Right lobe of liver (tissue), 6 donors: ENCODE measurements around the gene DIPK1C. TPM values are rescaled to one million over a fixed set of nuclear protein-coding genes. Genes with fewer than 3 reads are reported as not detected.

ENCODE experiments used
- ATAC-seq, 4 donors: fragments of 200-7000 bp; cut with Tn5 transposase; one replicate each; pipeline ENCODE4 v1.9.1; 2020; ENCODE audit warnings: mild to moderate bottlenecking in 4 of 4, moderate library complexity in 4 of 4
- DNase-seq, 3 donors: peaks; one replicate each; pipeline ENCODE4 v3.0.0-alpha.2; 2020
- H3K27ac ChIP-seq, 3 donors: fragments of 200-600 bp; one replicate each; pipeline ENCODE4 v1.8.0; 2022
- H3K27me3 ChIP-seq, 2 donors: fragments of 200-600 bp; one replicate each; pipeline ENCODE4 v1.8.0; 2022
- H3K36me3 ChIP-seq, 4 donors: fragments of 200-600 bp; sonication (generic) in 1 of 4; one replicate each; pipeline versions ENCODE4 v1.5.1 to v1.8.0; 2017 to 2022; ENCODE audit warnings: control low read depth in 1 of 4
- H3K4me1 ChIP-seq, 4 donors: fragments of 200-600 bp; sonication (generic) in 1 of 4; one replicate each; pipeline versions ENCODE4 v1.5.1 to v1.8.0; 2017 to 2022; ENCODE audit warnings: control low read depth in 1 of 4
- H3K4me3 ChIP-seq, 3 donors: fragments of 200-600 bp; one replicate each; pipeline ENCODE4 v1.8.0; 2022
- H3K9me3 ChIP-seq, 4 donors: fragments of 200-600 bp; sonication (generic) in 1 of 4; one replicate each; pipeline versions ENCODE4 v1.5.1 to v1.8.0; 2017 to 2022; ENCODE audit warnings: control low read depth in 1 of 4
- POLR2A ChIP-seq: fragments of 450-650 bp; IDR thresholded peaks from one replicate; pipeline ENCODE4 v1.6.1; 2017; ENCODE audit warnings: antibody characterized with exemption, mild to moderate bottlenecking
- WGBS: methylation state at CpG from one replicate; pipeline ENCODE4 v1.1.6; 2018; ENCODE audit warnings: low coverage, low lambda C conversion rate; ENCODE audit not compliant: insufficient coverage; ENCODE audit errors: missing lambda C conversion rate; 5-methylcytosine and 5-hydroxymethylcytosine counted together
- intact Hi-C, 2 donors: fragments of 100-400 bp; cut with DNase I; formaldehyde crosslinking; loops; one replicate each; pipeline versions ENCODE4 v1.11.2 to v1.14.1; 2022
- total RNA-seq, 6 experiments: library from RNA; depleted of rRNA in 2 of 6; stranded (reverse); fragments of >200 nt in 2 of 6; fragmentation: NEBNext Ultra II Directional in 3 of 6; extraction: Animal tissue kit (Norgen Biotek cat#: 25700) in 3 of 6; gene quantifications; one replicate each; pipeline versions ENCODE4 v1.1.0 to v1.2.4, GENCODE V29; 2016 to 2023
- TF ChIP-seq, protein P1 (sequence below), 4 donors: fragments of 200-600 bp in 3 of 4; fragments of 450-650 bp in 1 of 4; IDR thresholded peaks; one replicate each; pipeline versions ENCODE4 v1.5.1 to v1.8.0; 2016 to 2022; ENCODE audit warnings: antibody characterized with exemption in 4 of 4, mild to moderate bottlenecking in 2 of 4
- donor health status: DM: no; HTN: yes; CAD: no.
- donor health status: DM: no; HTN: no; CAD: no.
- donor health status: DM: no; HTN: no; CAD: no.
- donor health status: DM: no; HTN: yes; CAD: no.
- donor health status: DM: no; HTN: yes; CAD: no.

DIPK1C gene
- total RNA-seq, 6 experiments from 2014 or later = 0.06 to 0.37 (median 0.20) TPM; not detected in 3

DNA sequence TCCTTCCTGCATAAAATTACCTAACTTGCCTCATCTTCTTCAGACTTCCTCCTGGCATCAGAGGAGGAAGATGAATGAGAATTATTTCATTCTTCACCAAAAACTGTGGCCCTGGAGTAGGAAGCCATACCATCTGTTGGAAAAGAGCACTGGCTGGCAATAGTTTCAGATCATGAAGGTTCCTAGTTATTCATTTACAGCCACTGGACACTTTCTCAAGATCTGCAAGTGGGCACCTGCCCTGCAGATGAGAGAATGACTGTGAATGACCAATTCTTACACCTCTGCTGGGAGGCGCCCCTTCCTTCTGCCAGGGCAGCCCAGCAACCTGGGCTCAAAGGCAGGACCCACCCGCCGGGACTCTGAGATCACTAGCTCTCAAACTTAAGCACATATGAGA is 13.0 kb downstream of the DIPK1C start:
- TF ChIP-seq, protein P1, sequence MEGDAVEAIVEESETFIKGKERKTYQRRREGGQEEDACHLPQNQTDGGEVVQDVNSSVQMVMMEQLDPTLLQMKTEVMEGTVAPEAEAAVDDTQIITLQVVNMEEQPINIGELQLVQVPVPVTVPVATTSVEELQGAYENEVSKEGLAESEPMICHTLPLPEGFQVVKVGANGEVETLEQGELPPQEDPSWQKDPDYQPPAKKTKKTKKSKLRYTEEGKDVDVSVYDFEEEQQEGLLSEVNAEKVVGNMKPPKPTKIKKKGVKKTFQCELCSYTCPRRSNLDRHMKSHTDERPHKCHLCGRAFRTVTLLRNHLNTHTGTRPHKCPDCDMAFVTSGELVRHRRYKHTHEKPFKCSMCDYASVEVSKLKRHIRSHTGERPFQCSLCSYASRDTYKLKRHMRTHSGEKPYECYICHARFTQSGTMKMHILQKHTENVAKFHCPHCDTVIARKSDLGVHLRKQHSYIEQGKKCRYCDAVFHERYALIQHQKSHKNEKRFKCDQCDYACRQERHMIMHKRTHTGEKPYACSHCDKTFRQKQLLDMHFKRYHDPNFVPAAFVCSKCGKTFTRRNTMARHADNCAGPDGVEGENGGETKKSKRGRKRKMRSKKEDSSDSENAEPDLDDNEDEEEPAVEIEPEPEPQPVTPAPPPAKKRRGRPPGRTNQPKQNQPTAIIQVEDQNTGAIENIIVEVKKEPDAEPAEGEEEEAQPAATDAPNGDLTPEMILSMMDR (IDR thresholded peaks at IDR 0.05) = no peak
- TF ChIP-seq POLR2A = no peak
- ATAC-seq = peak; percentile 13 to 74 (median 50)
- Histone ChIP-seq H3K4me3 (no peak overlapping the region), H3K36me3 (no peaks in the 10 kb centered on the region), H3K27ac (no peak overlapping the region), H3K27me3 (no peaks in the 10 kb centered on the region), H3K4me1 (peaks cover 0 to 11% (median 0%) of the 10 kb centered on the region in 4 donors), H3K9me3 (no peaks in the 10 kb centered on the region)
- intact Hi-C loops = no loop called here
- 80% methylated on average over 1 of the region's 3 CpGs for WGBS
- no peak for DNase-seq

DNA sequence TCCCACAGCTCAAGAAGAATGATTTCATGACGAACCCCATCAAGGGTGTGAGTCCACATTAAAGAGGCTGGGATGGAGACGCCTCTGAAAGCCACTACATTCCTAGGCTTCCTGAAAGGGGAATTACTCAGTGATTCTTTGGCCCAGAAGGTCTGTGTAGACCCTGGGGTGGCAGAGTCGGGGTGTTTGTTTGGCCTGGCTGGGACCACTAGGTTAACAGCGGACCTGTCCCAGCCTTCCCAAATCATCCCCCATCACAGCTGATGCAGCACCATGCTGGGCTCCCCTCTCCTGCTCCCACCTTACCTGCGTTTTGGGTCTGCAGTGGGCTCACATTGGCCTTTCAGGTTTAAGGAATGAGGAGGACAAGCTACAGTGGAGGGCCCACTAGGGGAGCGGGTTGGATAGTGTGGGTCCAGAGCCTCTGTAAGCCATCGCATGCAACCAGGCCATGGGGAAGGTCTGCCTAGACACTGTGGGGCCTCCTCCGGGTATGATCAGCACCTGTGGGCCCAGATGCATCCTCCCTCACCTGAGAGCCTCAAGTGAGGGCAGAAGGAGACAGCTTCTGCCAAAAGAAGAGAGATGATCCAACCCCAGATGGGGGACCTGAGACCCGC is 16.2 kb downstream of the DIPK1C start:
- Histone ChIP-seq H3K27me3 (no peaks in the 10 kb centered on the region), H3K9me3 (no peaks in the 10 kb centered on the region), H3K4me1 (peaks cover 0 to 11% (median 0%) of the 10 kb centered on the region in 4 donors), H3K4me3 (no peak overlapping the region), H3K36me3 (no peaks in the 10 kb centered on the region), H3K27ac (no peak overlapping the region)
- 89% methylated on average over 4 of the region's 9 CpGs for WGBS
- DNase-seq = no peak
- intact Hi-C loops = no loop called here
- no peak for TF ChIP-seq POLR2A
- TF ChIP-seq, protein P1 (IDR thresholded peaks at IDR 0.05) = no peak
- no peak for ATAC-seq

DNA sequence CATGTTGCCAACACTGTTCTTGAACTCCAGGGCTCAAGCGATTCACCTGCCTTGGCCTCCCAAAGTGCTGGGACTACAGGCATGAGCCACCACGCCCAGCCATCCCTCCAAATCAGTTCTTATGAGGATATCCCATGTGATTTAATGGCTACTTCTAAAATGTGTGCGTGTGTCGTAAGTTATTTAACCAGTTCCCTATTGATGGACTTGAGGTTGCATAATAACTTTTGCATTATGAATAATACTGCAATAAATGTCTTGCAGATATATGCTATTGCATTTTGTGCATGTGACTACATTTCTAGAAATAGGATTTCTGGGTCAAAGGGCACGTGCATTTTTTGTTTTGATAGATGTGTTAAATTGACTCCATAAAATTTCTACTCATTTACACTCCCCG is 19.0 kb downstream of the DIPK1C start:
- WGBS = 77% methylated on average over 6 of the region's 6 CpGs
- intact Hi-C loops = no loop called here
- Histone ChIP-seq H3K4me3 (no peak overlapping the region), H3K9me3 (no peaks in the 10 kb centered on the region), H3K27me3 (no peaks in the 10 kb centered on the region), H3K4me1 (no peaks in the 10 kb centered on the region), H3K36me3 (no peaks in the 10 kb centered on the region), H3K27ac (no peak overlapping the region)
- DNase-seq (no peak), ATAC-seq (no peak)
- TF ChIP-seq, protein P1 (IDR thresholded peaks at IDR 0.05) = no peak
- no peak for TF ChIP-seq POLR2A

DNA sequence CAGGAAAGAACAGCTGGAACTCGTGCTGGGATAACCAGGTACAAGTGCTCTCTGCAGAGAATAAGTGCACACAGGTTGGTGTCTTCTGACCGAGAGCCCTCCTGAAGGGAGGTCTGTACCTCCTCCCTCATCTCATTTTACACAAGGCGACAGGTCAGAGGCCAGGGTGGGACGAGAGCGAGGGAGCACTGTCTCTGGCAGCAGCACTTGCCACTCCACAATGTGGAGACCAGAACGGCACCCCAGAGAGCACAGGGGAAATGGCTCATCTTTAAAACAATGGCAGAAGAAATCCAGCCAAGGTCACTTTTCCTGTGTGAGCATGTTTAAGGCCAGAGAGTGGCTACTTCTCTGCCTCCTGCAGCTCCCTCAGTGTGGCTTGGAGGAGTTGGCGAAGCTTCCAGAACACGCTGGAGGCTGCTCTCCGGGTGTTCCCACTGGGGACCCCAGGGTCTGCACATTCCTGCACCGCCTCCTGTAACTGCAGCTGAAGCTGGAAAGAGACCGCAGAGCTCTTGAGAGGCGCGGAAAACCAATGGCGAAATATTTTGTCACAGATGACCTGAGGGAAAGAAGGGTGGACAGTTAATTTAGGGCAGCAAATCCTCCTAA is 20.8 kb downstream of the DIPK1C start:
- TF ChIP-seq, protein P1 (IDR thresholded peaks at IDR 0.05) = no peak
- no peak for TF ChIP-seq POLR2A
- no peak overlapping the region for H3K4me3 ChIP-seq
- no peaks in the 10 kb centered on the region for H3K36me3 ChIP-seq
- intact Hi-C loops = no loop called here
- H3K27me3 ChIP-seq = no peaks in the 10 kb centered on the region
- H3K27ac ChIP-seq = no peak overlapping the region
- DNase-seq (no peak), ATAC-seq (no peak)
- no peaks in the 10 kb centered on the region for H3K9me3 ChIP-seq
- no peaks in the 10 kb centered on the region for H3K4me1 ChIP-seq
- WGBS = 76% methylated on average over 3 of the region's 14 CpGs
